ENCODE measurements around the gene LAMC3. TPM values are rescaled to one million over a fixed set of nuclear protein-coding genes. Genes with fewer than 3 reads are reported as not detected.

The LAMC3 gene
- total RNA-seq, 1 experiment from 2014 or later = 0.36 TPM

DNA sequence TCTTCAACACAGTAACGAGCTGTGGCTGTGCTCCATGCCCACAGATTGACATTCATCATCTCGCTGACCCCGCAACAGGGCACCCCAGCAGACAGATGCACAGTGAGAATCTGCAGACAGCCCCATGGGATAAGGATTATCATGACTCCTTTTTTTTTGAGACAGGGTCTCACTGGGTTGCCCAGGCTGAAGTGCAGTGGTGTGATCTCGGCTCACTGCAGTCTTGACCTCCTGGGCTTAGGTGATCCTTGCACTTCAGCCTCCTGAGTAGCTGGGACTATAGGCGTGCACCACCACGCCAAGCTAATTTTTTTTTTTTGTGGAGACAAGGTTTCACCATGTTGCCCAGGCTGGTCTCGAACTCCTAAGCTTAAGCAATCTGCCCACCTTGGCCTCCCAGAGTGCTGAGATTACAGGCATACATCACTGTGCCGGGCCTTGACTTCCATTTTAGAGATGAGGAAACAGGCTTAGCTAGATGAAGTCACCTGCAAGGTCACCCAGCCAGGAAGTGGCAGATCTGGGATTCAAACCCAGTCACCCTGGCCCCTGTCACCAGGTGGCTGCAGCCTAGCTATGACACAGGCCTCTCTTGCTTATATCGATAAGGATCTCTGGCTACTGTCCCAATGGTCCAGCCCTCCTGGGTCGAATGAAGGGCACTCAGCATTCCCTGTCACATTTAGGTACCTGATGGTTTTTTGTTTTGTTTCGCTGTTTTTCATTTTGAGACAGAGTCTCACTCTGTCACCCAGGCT is 92.4 kb downstream of the LAMC3 start:
- Mint-ChIP-seq H3K27me3 (ENCODE audit: insufficient read depth, unreplicated experiment) (no peaks in the 10 kb centered on the region), H3K4me3 (ENCODE audit: unreplicated experiment) (no peak overlapping the region), H3K4me1 (ENCODE audit: low read depth, unreplicated experiment) (peaks cover 7% of the 10 kb centered on the region), H3K9me3 (ENCODE audit: unreplicated experiment) (no peaks in the 10 kb centered on the region), H3K27ac (ENCODE audit: unreplicated experiment) (no peak overlapping the region), H3K36me3 (ENCODE audit: insufficient read depth, unreplicated experiment) (peaks cover 6% of the 10 kb centered on the region)
- no peak for DNase-seq
- CTCF ChIA-PET = no interaction called here
- Histone ChIP-seq H3K27me3 (replicated peaks; ENCODE audit: control insufficient read depth, insufficient read depth, low read length) (no peaks in the 10 kb centered on the region), H3K9me3 (no peaks in the 10 kb centered on the region), H3K4me1 (peaks cover 7% of the 10 kb centered on the region; the same call in 1 of the 2 replicates), H3K4me3 (ENCODE audit: low read depth, low read length) (no peak overlapping the region), H3K36me3 (ENCODE audit: control insufficient read depth, insufficient read depth, low read length) (no peaks in the 10 kb centered on the region)
- intact Hi-C loops (cut with micrococcal nuclease; ENCODE audit: unreplicated experiment) = no loop called here
- POLR2A ChIA-PET = no interaction called here
- TF ChIP-seq, protein P1, sequence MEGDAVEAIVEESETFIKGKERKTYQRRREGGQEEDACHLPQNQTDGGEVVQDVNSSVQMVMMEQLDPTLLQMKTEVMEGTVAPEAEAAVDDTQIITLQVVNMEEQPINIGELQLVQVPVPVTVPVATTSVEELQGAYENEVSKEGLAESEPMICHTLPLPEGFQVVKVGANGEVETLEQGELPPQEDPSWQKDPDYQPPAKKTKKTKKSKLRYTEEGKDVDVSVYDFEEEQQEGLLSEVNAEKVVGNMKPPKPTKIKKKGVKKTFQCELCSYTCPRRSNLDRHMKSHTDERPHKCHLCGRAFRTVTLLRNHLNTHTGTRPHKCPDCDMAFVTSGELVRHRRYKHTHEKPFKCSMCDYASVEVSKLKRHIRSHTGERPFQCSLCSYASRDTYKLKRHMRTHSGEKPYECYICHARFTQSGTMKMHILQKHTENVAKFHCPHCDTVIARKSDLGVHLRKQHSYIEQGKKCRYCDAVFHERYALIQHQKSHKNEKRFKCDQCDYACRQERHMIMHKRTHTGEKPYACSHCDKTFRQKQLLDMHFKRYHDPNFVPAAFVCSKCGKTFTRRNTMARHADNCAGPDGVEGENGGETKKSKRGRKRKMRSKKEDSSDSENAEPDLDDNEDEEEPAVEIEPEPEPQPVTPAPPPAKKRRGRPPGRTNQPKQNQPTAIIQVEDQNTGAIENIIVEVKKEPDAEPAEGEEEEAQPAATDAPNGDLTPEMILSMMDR (IDR thresholded peaks at IDR 0.05; ENCODE audit: insufficient read depth in 1 of 2, low read depth in 1 of 2, low read length in 1 of 2, severe bottlenecking in 1 of 2, unreplicated experiment in 1 of 2) = no peak
- no TSS peak for BruUV-seq (replicated peaks)

DNA sequence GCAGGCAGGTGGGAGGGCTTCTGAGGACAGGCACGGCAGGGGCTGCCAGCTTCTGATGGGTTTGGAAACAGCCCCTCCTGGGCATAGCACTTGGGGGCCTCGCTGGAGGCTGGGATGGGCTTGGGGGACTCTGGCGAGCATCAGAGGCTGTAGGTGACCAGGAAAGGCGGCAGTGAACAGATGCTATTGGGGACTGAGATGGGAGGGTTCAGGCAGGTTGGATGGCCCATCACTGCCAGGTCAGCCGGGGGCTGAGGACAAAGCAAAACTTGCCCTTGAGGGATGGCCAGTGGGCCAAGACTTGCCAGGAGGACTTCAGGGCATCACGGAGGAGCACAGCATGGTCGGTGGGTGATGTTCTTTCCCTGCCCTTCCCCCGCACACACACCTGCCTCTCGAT is 94.0 kb downstream of the LAMC3 start:
- no peaks in the 10 kb centered on the region for H3K4me1 ChIP-seq

DNA sequence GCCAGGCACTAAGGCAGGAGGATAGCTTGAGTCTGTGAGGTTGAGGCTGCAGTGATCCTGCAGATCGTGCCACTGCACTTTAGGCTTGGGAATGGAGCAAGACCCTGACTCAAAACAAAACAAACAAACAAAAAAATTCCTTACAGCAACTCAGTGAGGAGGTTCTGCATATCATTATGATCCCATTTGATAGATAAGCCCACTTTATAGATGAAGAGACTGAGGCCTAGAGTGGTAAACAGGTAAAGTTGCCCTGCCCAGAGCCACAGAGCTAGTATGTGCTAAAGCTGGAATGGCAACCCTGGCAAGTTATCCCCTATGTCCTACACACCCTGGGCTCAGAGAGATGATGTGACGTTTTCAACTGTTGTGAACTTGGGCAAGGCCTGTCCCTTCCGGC is 94.6 kb downstream of the LAMC3 start:
- H3K36me3 Mint-ChIP-seq (ENCODE audit: insufficient read depth, unreplicated experiment) = peaks cover 6% of the 10 kb centered on the region
- ChIA-PET CTCF (interaction anchor here (0.6 kb wide), 1 partner anchor 452 kb away, joined by 3 read pairs; no protein-coding TSS in a partner anchor), POLR2A (no interaction called here)

More for the DNA sequence above, 94.0 kb downstream of the LAMC3 start:
- CTCF ChIA-PET = no interaction called here
- TF ChIP-seq, protein P1 (IDR thresholded peaks at IDR 0.05; ENCODE audit: insufficient read depth in 1 of 2, low read depth in 1 of 2, low read length in 1 of 2, severe bottlenecking in 1 of 2, unreplicated experiment in 1 of 2) = no peak
- Mint-ChIP-seq H3K27ac (ENCODE audit: unreplicated experiment) (peak overlapping the region; percentile 44), H3K27me3 (ENCODE audit: insufficient read depth, unreplicated experiment) (no peaks in the 10 kb centered on the region), H3K4me1 (ENCODE audit: low read depth, unreplicated experiment) (no peaks in the 10 kb centered on the region), H3K9me3 (ENCODE audit: unreplicated experiment) (no peaks in the 10 kb centered on the region), H3K36me3 (ENCODE audit: insufficient read depth, unreplicated experiment) (peaks cover 6% of the 10 kb centered on the region), H3K4me3 (ENCODE audit: unreplicated experiment) (no peak overlapping the region)
- no peak overlapping the region for H3K4me3 ChIP-seq (ENCODE audit: low read depth, low read length)
- DNase-seq = no peak
- no TSS peak for BruUV-seq (replicated peaks)
- no peaks in the 10 kb centered on the region for H3K36me3 ChIP-seq (ENCODE audit: control insufficient read depth, insufficient read depth, low read length)
- intact Hi-C loops (cut with micrococcal nuclease; ENCODE audit: unreplicated experiment) = no loop called here
- POLR2A ChIA-PET = no interaction called here
- no peaks in the 10 kb centered on the region for H3K9me3 ChIP-seq
- H3K27me3 ChIP-seq (replicated peaks; ENCODE audit: control insufficient read depth, insufficient read depth, low read length) = no peaks in the 10 kb centered on the region

More for the DNA sequence above, 94.6 kb downstream of the LAMC3 start:
- Histone ChIP-seq H3K9me3 (no peaks in the 10 kb centered on the region), H3K36me3 (ENCODE audit: control insufficient read depth, insufficient read depth, low read length) (no peaks in the 10 kb centered on the region), H3K4me3 (ENCODE audit: low read depth, low read length) (no peak overlapping the region), H3K27me3 (replicated peaks; ENCODE audit: control insufficient read depth, insufficient read depth, low read length) (no peaks in the 10 kb centered on the region), H3K4me1 (no peaks in the 10 kb centered on the region)
- no peak overlapping the region for H3K4me3 Mint-ChIP-seq (ENCODE audit: unreplicated experiment)
- TF ChIP-seq, protein P1 (IDR thresholded peaks at IDR 0.05; ENCODE audit: insufficient read depth in 1 of 2, low read depth in 1 of 2, low read length in 1 of 2, severe bottlenecking in 1 of 2, unreplicated experiment in 1 of 2) = no peak
- no peak for DNase-seq
- no peaks in the 10 kb centered on the region for H3K4me1 Mint-ChIP-seq (ENCODE audit: low read depth, unreplicated experiment)
- no TSS peak for BruUV-seq (replicated peaks)
- no peak overlapping the region for H3K27ac Mint-ChIP-seq (ENCODE audit: unreplicated experiment)
- no peaks in the 10 kb centered on the region for H3K9me3 Mint-ChIP-seq (ENCODE audit: unreplicated experiment)
- H3K27me3 Mint-ChIP-seq (ENCODE audit: insufficient read depth, unreplicated experiment) = no peaks in the 10 kb centered on the region
- intact Hi-C loops (cut with micrococcal nuclease; ENCODE audit: unreplicated experiment) = no loop called here
